Activated naive CD4-positive, alpha-beta T cell treated with anti-CD3 and anti-CD28 coated beads for 36 hours (primary cell): ENCODE data around the gene GPBP1. TPM values are rescaled to one million over a fixed set of nuclear protein-coding genes. Genes with fewer than 3 reads are reported as not detected.

Experiments used
- CTCF ChIA-PET: fragments of 350-600 bp; sonication (Branson Sonifier 250); formaldehyde crosslinking; loops from one replicate; lab custom pipeline; 2021; ENCODE audit warnings: antibody characterized with exemption; lab: Charles Lee
- DNase-seq: peaks from one replicate; pipeline ENCODE4 v3.0.0-alpha.2; 2020
- H3K27ac Mint-ChIP-seq: one replicate; pipeline ENCODE4 v1.8.0; 2021; ENCODE audit warnings: mild to moderate bottlenecking, mixed read lengths
- H3K27me3 Mint-ChIP-seq: one replicate; pipeline ENCODE4 v1.8.0; 2021; ENCODE audit warnings: low read depth, mixed read lengths
- H3K36me3 Mint-ChIP-seq: one replicate; pipeline ENCODE4 v1.8.0; 2021; ENCODE audit warnings: low read depth, mixed read lengths
- H3K4me1 Mint-ChIP-seq: one replicate; pipeline ENCODE4 v1.8.0; 2021; ENCODE audit warnings: low read depth, mixed read lengths
- H3K4me3 Mint-ChIP-seq: one replicate; pipeline ENCODE4 v1.8.0; 2021; ENCODE audit warnings: mild to moderate bottlenecking, moderate library complexity, mixed read lengths
- H3K9me3 Mint-ChIP-seq: one replicate; pipeline ENCODE4 v1.8.0; 2021; ENCODE audit warnings: mixed read lengths
- intact Hi-C: fragments of 100-400 bp; cut with micrococcal nuclease; formaldehyde crosslinking; loops from one replicate; pipeline ENCODE4 v1.15.1; 2023
- total RNA-seq, 2 experiments: library from RNA; stranded (reverse); gene quantifications; one replicate each; pipeline ENCODE4 v1.2.3, GENCODE V29; 2021

GPBP1 gene
- total RNA-seq, 2 experiments from 2014 or later = 91.5 to 91.9 TPM

- Mint-ChIP-seq H3K9me3 (peaks cover 7% of the 10 kb centered on the region), H3K4me3 (no peak overlapping the region), H3K27ac (no peak overlapping the region), H3K36me3 (no peaks in the 10 kb centered on the region), H3K4me1 (no peaks in the 10 kb centered on the region), H3K27me3 (no peaks in the 10 kb centered on the region)
- no peak for DNase-seq
- CTCF ChIA-PET = interaction anchor here (0.7 kb wide), 1 partner anchor 190 kb away, joined by 3 read pairs; no protein-coding TSS in a partner anchor
- intact Hi-C loops = no loop called here
These were observed 138.3 kb downstream of the GPBP1 start for GRCh38 chr5:57311921-57312735.

- no peaks in the 10 kb centered on the region for H3K4me1 Mint-ChIP-seq
- no peak for DNase-seq
- no peak overlapping the region for H3K4me3 Mint-ChIP-seq
- H3K27me3 Mint-ChIP-seq = no peaks in the 10 kb centered on the region
- intact Hi-C loops = no loop called here
- CTCF ChIA-PET = interaction anchor here (0.6 to 1.3 kb wide), 4 partner anchors 9 to 1572 kb away, joined by 3 to 4 read pairs (median 3); no protein-coding TSS in a partner anchor
- H3K36me3 Mint-ChIP-seq = no peaks in the 10 kb centered on the region
- no peak overlapping the region for H3K27ac Mint-ChIP-seq
- H3K9me3 Mint-ChIP-seq = peaks cover 1% of the 10 kb centered on the region
These were observed 139.9 kb downstream of the GPBP1 start for GRCh38 chr5:57313716-57314115.

Other genes starting within 250 kb of the GPBP1 start
- gene MIER3, start 221.9 kb upstream of the GPBP1 start, total RNA-seq = 10 to 100 TPM; 11.1 to 12.3 TPM